NCI-H510A (cell line): Measurements from ENCODE around the gene CHAD.
"Not testable (repeated sequence)": the region's sequence is repeated elsewhere in the genome, so short reads cannot be mapped to it uniquely, and the experiment has no call there.

Experiments
- DNase-seq: peaks from one replicate; lab custom pipeline; 2025; lab: John Stamatoyannopoulos, UW

Gene CHAD

DNA sequence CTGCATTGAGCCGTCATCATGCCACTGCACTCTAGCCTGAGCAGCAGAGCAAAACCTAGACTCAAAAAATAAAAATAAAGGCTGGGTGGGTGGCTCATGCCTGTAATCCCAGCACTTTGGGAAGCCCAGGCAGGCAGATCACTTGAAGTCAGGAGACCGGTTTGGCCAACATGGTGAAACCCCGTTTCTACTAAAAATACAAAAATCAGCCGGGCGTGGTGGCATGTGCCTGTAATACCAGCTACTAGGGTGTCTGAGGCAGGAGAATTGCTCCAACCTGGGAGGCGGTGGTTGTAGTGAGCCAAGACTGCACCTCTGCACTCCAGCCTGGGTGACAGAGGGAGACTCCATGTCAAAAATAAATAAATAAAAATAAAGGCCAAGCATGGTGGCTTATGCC lies 40.6 kb downstream of the CHAD start:
- not testable (repeated sequence) for DNase-seq

DNA sequence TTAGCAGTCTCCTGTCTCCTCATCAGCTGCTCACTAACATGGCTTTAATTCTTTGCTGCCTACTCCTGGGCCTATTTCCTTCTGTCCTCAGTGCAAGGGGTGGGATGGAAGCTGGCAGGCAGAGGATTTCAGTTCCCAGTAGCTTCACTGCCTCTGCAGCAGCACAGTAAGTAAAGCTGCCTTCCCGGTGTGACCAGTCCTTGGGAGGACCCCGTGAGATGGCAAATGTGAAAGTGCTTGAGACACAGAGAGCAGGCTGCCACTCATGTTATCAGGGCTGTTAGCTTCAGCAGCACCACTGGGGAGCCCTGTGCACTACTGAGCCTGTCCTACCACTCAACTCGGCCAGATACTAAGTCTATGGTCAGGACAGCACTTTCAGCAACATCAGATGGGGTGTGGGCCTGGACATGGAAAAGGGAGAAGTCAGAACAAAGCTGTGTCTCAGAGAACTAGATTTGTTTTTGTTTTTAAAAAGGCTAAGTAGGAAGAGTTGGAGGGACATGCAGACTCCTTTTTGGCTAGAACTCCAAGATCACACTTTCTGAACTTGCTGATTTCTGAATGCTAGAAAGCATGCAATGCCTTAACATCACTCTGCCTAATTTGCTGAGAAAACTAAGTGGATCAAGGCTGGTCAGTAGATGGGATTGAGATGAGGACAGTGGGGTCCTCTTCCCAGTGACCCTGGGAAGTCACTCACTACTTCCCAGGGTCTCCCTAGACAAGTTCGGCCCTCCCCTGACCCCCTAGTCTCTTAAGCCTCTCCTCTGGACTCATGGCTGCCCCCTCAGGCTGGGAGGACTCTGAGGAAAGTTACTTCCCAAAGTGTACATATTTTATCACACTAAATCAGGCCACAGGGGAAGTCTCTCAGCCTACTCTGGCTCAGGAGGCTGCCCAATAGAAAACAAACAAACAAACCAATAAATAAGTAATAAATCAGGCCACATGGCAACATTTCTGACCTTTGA lies 41.6 kb downstream of the CHAD start:
- no peak for DNase-seq

DNA sequence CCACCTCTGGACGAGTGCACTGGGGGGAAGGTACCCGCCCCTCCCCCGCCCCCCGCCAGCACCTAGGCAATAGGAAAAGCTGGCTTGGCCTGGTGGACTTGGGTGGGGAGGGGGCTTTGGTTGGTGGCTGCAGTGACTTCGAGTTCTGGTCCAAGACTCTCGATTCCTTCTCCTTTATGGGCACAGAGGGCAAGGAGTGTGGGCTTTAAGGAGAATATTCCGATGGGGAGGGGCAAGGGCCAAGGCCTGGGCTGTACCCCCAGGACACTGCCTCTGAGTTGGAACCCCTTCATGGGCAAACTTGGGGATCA lies 42.3 kb downstream of the CHAD start:
- DNase-seq = no peak

DNA sequence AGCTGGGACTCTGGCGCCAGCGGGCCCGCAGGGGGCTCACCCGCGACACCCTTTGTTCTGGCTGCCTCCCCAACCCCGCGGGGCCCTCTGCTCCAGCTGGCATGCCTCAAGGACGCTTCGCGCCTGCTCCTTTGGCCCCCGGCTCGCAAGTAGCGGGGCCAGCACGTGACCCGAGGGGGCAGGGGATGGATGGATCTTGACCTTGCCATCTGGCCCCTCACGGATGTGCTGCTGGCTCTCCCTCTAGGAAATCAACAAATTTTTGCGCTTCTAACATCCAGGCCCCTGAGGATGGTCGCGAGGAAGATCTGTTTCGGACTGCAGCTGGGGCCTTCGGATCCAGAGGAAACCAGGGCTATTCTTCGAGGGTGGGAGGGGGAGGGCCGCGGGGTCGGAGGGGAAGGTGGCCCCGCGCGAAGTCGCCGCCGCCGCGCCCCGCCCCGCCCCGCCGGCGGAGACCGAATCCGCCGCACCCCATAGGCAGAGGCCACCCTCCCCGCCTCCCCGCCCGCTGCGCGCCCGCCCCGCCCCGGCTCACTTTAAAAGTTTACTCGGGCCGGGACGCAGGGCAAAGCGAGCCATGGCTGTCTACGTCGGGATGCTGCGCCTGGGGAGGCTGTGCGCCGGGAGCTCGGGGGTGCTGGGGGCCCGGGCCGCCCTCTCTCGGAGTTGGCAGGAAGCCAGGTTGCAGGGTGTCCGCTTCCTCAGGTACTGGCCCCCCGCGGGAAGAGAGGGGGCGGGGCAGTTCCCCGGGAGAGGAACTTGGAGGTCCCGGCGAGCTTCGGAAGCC lies 42.8 kb downstream of the CHAD start, which contains the start of gene ACSF2:
TSS of gene ACSF2 (plus strand) at position 537 of the 790 bp plus-strand sequence. CDS start at position 581, 44 bp downstream.
- peak; percentile 77 for DNase-seq

DNA sequence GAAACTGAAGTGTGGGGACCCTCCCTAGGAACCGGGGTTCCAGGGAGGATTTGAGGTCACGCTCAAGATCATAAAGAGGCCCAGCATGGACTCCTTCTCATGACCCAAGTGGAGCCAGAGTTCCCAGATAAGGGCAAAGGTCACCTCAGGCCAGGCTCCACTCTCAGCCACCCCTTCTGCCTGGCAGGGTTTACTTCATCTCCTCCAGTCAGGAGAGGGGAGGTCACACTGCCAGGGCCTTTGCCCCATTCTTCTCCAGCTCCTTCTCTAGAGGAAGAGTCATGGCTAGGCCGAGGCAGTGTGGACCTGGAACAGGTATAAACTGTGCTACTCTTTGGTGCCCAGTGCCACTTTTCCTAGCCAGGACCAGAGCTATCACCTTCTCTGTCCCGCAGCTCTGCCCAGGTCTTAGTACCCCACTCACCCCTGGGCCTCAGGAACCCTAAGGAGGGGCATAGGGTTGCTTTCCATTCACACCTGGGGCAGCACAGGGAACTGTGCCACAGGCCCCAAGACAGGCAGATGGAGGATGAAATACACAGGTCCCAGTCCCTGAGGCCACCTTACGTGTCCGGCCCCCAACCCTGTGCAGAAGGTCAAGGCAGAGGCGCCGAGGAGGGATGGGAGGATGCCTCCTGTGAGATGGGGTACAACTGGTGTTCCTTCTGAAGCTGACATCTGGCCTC lies 43.5 kb downstream of the CHAD start:
- DNase-seq = no peak

DNA sequence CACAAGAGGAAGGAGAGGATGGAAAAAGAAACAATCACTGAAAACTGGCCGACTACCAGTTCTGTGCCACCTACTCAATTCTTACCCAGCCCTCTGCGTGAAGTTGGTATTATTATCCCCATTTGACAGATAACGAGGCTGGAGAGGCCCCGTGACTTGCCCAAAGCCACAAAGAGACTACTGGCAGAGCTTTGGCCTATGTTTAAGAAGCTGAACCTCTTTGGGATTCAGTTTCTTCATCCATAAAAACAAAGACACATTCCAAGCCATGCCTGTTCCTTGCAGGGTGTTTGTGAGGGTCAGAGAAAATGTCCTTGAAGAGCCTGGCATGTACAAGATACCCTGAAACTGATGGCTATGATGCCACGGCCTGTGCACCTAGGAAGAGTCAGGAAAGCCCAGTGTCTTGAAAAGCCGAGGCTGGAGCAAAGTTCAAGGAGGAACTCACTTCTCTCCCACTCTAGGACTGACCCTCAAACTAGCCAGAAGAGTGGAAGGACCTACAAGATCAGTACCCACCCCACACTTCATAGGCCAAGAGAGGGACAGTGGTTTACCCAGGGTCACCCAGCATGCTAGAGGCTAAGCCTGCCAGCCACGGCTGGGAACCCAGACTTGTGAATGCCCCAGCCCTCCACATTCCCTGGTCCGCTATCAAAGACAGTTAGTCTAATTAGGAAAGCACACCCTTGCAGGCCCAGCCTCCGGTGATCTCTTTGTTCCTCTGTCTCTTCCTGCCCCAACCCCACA lies 44.3 kb downstream of the CHAD start:
- no peak for DNase-seq

DNA sequence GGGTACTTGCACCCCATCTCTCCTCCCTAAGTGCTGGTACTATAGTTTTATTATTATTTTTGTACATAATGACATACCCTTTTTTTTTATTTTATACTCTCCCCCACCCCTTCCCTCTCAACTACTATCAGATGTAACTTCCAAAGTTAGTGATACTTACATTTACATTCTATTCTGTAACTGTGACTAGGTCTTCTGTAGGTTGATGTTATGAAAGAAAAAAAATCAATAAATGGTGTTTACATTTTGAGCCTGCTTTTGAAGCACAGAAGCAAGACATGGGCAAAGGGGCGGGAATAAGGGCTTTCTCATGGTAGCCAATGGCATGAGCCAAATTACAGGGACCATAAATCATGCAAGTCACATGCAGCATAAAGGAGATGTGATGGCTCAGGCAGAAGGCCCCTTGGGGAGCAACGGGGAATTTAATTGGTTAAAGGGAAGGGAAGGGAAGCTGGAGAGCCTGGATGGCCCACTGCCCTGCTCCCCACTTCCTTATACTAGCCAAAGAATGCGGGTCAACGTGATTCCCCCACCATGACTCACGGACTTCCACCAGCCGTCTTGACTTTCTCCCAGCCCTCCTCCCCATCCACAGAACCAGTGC lies 45.0 kb downstream of the CHAD start:
- DNase-seq = peak; percentile 82

DNA sequence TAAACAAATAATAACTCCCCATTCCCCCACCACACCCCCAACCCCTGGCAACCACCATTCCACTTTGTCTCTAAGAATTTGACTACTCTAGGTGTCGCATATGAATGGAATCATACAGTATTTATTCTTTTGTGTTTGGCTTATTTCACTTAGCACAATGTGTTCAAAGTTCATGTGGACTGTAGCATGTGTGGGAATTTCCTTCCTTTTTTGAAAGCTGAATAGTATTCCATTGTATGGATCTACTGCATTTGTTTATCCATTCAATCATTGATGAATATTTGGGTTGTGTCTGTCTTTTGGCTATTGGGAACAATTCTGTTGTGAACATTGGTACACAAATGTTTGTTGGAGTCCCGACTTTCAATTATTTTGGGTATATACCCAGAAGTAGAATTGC lies 45.9 kb downstream of the CHAD start:
- DNase-seq = no peak

DNA sequence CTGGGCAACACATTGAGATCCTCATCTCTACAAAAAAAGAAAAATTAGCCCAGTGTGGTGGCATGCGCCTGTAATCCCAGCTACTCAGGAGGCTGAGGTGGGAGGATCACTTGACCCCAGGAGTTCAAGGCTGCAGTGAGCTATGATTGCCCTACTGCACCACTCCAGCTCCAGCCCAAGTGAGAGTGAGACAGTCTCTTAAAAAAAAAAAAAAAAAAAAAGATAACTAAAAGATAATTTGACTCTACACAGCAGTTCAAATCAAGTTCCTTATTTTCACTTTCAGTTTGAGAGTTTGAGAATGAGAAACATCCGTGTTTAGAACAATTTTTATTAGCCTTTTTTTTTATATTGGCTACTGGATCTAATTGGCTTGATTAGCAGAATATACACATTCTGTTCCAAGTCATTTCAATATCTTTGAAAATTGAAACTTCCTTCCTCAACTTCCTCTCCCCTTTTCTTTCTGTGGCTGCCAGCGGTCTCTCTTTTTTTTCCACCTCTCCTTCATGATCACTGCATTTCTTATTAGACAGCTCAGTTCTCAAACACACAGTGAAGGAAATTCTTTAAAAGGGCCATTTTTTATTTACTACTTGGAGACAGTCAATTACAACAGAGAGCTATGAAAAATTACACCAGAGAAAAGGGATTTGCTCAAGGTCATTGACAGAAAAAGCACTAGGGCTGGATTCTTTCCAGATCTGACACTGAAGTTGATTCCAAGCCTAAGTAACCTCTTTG lies 47.2 kb downstream of the CHAD start:
- DNase-seq = no peak

DNA sequence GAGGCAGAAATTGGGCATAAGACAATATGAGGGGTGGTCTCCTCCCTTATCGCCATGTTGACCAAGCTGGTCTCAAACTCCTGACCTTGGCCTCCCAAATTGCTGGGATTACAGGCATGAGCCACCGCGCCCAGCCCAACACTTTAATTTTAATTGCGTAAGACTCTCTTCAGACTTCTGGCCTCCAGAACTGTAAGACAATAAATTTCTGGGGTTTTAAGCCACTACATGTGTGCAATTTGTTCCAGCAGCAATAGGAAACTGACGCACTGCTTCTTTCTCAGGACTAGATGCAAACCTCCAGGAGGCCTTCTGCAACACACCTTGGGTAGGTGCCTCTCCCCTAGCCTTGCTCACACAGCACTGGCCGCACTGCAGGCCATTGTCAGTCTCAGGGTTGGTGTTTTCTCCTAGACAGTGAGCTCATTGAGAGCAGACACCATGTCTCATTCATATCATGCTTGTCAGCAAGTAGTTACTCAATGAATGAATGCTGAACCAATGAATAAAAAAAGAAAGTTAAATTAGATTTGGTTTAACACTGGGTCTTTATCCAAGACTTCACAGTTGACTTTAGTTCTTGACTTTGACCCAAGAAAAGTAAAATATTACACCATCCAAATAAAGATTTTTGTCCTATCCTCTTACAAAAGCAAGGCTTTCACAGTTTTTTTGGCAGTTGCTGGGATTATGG lies 48.1 kb downstream of the CHAD start:
- DNase-seq = no peak

DNA sequence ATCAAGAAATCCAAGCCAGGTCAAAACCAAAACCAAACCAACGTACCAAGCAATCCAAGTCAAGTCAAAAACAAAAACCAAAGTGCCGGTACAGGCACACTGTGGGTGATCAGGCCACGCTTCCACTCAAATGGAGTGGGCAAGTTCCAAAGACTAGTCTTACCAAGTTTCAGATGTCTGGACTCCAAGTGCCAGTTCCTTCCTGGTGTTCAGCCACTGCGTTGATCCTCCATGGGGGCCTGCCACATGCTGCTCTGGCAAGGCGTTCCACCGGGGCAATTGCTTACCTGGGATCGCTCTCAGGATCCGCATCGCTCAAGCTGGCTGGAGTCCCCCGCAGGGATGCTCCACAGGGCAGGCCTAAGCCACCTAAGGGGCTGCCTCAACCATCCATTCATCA lies 49.1 kb downstream of the CHAD start:
- DNase-seq = not testable (repeated sequence)

DNA sequence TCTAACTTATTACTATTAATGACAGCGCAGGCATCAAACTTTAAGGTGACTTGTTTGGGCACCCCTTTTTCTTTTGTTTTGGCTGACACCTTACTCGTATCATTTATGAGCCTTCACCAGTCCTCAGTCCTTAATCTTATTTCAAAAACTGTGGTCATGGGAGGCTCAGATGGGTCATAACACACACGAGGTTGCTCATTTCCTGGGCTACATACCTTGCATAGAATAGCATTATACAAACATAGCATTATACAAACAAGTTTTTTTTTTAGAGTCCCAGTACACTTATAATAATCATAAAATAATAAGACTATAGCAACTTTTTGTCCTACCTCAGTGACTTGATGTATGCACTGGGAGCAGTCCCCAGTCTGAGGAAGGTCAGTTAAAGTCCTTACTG lies 53.9 kb downstream of the CHAD start:
- no peak for DNase-seq
